Omental fat pad (tissue), 4 donors: ENCODE measurements around the gene RNASET2. TPM values are rescaled to one million over a fixed set of nuclear protein-coding genes. Genes with fewer than 3 reads are reported as not detected.

Source experiments
- ATAC-seq: fragments of 150-250 bp; one replicate; pipeline ENCODE4 v1.9.1; 2016; ENCODE audit warnings: mild to moderate bottlenecking, moderate library complexity; ENCODE audit not compliant: low FRiP score
- DNase-seq: peaks from one replicate; pipeline ENCODE4 v3.0.0-alpha.2; 2019; ENCODE audit warnings: low spot score
- CTCF ChIP-seq, 3 donors: fragments of 450-650 bp; IDR thresholded peaks; one replicate each; pipeline ENCODE4 v1.5.1; 2016 to 2017; ENCODE audit warnings: antibody characterized with exemption in 3 of 3, mild to moderate bottlenecking in 3 of 3, moderate library complexity in 2 of 3
- total RNA-seq, 4 donors: library from RNA; depleted of rRNA; stranded (reverse); fragments of >200 nt; gene quantifications; one replicate each; pipeline ENCODE4 v1.1.0, GENCODE V29; 2016

RNASET2 gene
- total RNA-seq, 4 donors from 2014 or later: 68.4 to 129 (median 84.4) TPM

GRCh38 chr6:166997768-166998255, 41.5 kb upstream of the RNASET2 start:
- DNase-seq: peak; percentile 29
- ATAC-seq: peak; percentile 33

GRCh38 chr6:166997348-166997747, 41.0 kb upstream of the RNASET2 start:
- no peak for TF ChIP-seq CTCF (IDR thresholded peaks at IDR 0.05)
- no peak for ATAC-seq
- DNase-seq: no peak

More at GRCh38 chr6:166997768-166998255, 41.5 kb upstream of the RNASET2 start:
- no peak for TF ChIP-seq CTCF (IDR thresholded peaks at IDR 0.05)

GRCh38 chr6:166996406-166996805, 40.1 kb upstream of the RNASET2 start:
- DNase-seq: no peak
- ATAC-seq: no peak
- TF ChIP-seq CTCF (IDR thresholded peaks at IDR 0.05): no peak

GRCh38 chr6:166989427-166990032, 33.2 kb upstream of the RNASET2 start:
- TF ChIP-seq CTCF (IDR thresholded peaks at IDR 0.05): no peak
- ATAC-seq: no peak

GRCh38 chr6:166988674-166989201, 32.4 kb upstream of the RNASET2 start:
- ATAC-seq (no peak), DNase-seq (no peak)
- no peak for TF ChIP-seq CTCF (IDR thresholded peaks at IDR 0.05)

More at GRCh38 chr6:166989427-166990032, 33.2 kb upstream of the RNASET2 start:
- DNase-seq: no peak

- DNase-seq: no peak
These were observed 31.6 kb upstream of the RNASET2 start for GRCh38 chr6:166987930-166988329.

More at GRCh38 chr6:166987930-166988329, 31.6 kb upstream of the RNASET2 start:
- no peak for TF ChIP-seq CTCF (IDR thresholded peaks at IDR 0.05)
- no peak for ATAC-seq
